GM18951 (cell line): ENCODE measurements around the gene MRPS18B.
"Not testable (repeated sequence)": the region's sequence is repeated elsewhere in the genome, so short reads cannot be mapped to it uniquely, and the experiment has no call there.

ENCODE experiments used
- POLR2A ChIP-seq: IDR thresholded peaks from 4 replicates; pipeline ENCODE4 v1.6.1; 2011; ENCODE audit warnings: mild to moderate bottlenecking; ENCODE audit not compliant: insufficient read length, insufficient read depth; ENCODE audit errors: extremely low read depth
- in situ Hi-C: fragments of 300-500 bp; cut with MboI; formaldehyde crosslinking; loops from one replicate; pipeline ENCODE4 v1.12.0; 2022; ENCODE audit warnings: low sequenced_read_pairs, mixed read lengths, inconsistent platforms; ENCODE audit not compliant: unreplicated experiment

Gene MRPS18B

GRCh38 chr6:30664994-30665767 lies 47.5 kb downstream of the MRPS18B start:
- in situ Hi-C loops = no loop called here
- no peak for TF ChIP-seq POLR2A

DNA sequence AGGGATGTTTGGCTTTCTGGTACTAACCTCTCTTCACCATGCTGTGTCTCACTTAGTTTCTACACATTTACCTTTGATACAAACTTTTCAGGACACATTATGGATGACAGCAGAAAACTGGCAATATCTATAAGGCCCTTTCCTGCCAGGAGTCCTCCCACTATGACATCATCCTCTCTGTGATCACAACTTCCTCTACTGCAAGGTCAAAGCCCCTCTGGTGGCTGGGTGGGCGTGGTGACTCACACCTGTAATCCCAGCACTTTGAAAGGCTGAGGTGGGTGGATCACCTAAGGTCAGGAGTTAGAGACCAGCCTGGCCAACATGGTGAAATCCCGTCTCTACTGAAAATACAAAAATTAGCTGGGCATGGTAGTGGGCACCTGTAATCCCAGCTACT lies 48.7 kb downstream of the MRPS18B start:
- in situ Hi-C loops = not testable (repeated sequence)

- TF ChIP-seq POLR2A = no peak
- in situ Hi-C loops = loop anchor here (5.0 kb wide), 1 partner anchor 56 kb away; no protein-coding TSS in a partner anchor
Observed at GRCh38 chr6:30670760-30671527, 53.3 kb downstream of the MRPS18B start.

DNA sequence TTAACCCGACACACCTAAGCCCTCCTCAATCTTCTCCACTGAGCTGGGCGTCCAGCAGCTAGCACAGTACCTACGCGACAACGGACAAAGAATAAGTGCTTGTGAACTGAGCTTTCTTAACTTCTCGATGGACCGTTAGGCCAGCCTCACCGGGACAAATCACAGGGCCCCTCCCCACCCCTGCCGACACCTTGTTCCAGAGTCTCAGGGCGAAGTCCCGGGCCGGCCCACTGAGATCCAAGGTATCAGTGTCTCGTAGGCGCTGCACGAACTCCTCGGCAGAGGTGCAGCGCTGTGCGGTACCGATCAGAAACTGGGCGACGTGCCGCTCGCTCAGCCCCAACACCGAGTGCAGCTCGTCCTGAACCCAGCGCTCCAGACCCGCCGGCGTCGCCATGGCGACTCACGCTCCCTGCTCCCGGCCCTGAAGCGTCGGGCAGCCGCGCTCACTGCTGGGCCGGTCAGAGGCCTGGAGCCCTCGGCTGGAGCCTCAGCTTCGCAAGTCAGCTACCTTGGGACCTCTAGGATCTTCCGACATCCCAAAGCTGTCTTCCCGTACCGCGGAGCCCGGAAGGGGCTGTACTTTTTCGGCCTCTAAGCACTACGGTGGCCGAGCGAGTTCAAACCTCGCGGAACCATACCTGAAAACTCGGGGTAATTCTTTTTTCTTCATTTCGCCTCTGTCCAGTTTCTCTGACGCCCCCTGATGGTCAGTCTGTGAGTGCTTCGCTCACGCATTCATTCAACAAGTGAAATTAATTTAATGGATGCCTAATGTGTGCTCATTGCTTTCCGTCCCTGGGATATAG lies 55.0 kb downstream of the MRPS18B start, which contains the start of gene DHX16:
DHX16 (minus strand) TSS at position 562 of the 809 bp plus-strand sequence; CDS start at position 397, 165 bp downstream.
- peak; percentile 83 for TF ChIP-seq POLR2A
- in situ Hi-C loops = loop anchor here (5.0 kb wide), 1 partner anchor 55 kb away; no protein-coding TSS in a partner anchor
